ENCODE measurements around the gene MAN1C1.

GRCh38 chr1:25815208-25816111 is 198.9 kb downstream of the MAN1C1 start:
- TF ChIP-seq CTCF (IDR thresholded peaks at IDR 0.05) = no peak
- TF ChIP-seq POLR2A (IDR thresholded peaks at IDR 0.05) = no peak
- no peak for TF ChIP-seq EP300 (IDR thresholded peaks at IDR 0.05)
- TF ChIP-seq POLR2AphosphoS5 (IDR thresholded peaks at IDR 0.05) = no peak
